Measurements from ENCODE around the gene EIF1AX. TPM values are rescaled to one million over a fixed set of nuclear protein-coding genes. Genes with fewer than 3 reads are reported as not detected.

Gene EIF1AX
- total and polyA plus RNA-seq, 9 of the 15 experiments (the other 6 are each of a cell fraction or from before 2014, with no cell fraction given) = 54.2 to 178 (median 73.5) TPM

- H3K4me1 ChIP-seq (replicated peaks in 1 of 2; ENCODE audit: control insufficient read depth in 2 of 2, insufficient read depth in 2 of 2, low read length in 2 of 2) = no peaks in the 10 kb centered on the region
- H2AFZ ChIP-seq (ENCODE audit: low read depth, low read length) = no peak overlapping the region
- in situ Hi-C loops (cut with MboI) = no loop called here
- no peaks in the 10 kb centered on the region for H3K9me1 ChIP-seq (ENCODE audit: control insufficient read depth, insufficient read depth, low read length)
- no peaks in the 10 kb centered on the region for H3K79me2 ChIP-seq (ENCODE audit: control insufficient read depth, insufficient read depth, low read length)
- H3K9ac ChIP-seq (ENCODE audit: insufficient read depth in 1 of 2, low read depth in 2 of 2, low read length in 2 of 2) = no peak overlapping the region
- H3K27me3 ChIP-seq (ENCODE audit: control insufficient read depth in 2 of 2, insufficient read depth in 2 of 2, low read length in 2 of 2) = no peaks in the 10 kb centered on the region
- intact Hi-C loops (cut with micrococcal nuclease) = no loop called here
- no peak overlapping the region for H3K4me2 ChIP-seq (ENCODE audit: insufficient read depth, low read length)
- H3K36me3 ChIP-seq (ENCODE audit: control insufficient read depth, insufficient read depth, low read length) = peaks cover 54% of the 10 kb centered on the region; the same call in 2 of the 3 replicates
- ATAC-seq (no peak), FAIRE-seq (no peak), DNase-seq (ENCODE audit: extremely low read depth in 1 of 4, low spot score in 3 of 4) (no peak)
- CTCF ChIA-PET (ENCODE audit: low intra/inter-chr PET ratio) = no interaction called here
- H3K4me3 ChIP-seq = no peak overlapping the region
- BruUV-seq (replicated peaks) = no TSS peak
- TF ChIP-seq HMGXB4 (CRISPR knock-in tag; IDR thresholded peaks at IDR 0.05) (no peak), KLF6 (CRISPR knock-in tag; IDR thresholded peaks at IDR 0.05; ENCODE audit: borderline replicate concordance) (no peak), PURB (CRISPR knock-in tag; IDR thresholded peaks at IDR 0.05; ENCODE audit: low read depth) (no peak), PHF8 (IDR thresholded peaks at IDR 0.05; ENCODE audit: borderline replicate concordance, low read length) (no peak), ETS1 (conservative IDR thresholded peaks at IDR 0.05; ENCODE audit: control insufficient read depth, low read depth, low read length) (no peak), TCF3 (CRISPR knock-in tag; IDR thresholded peaks at IDR 0.05) (no peak), BCOR (IDR thresholded peaks at IDR 0.05) (no peak), ETV5 (CRISPR knock-in tag; IDR thresholded peaks at IDR 0.05; ENCODE audit: low read depth) (no peak), RHOXF2B (CRISPR knock-in tag; conservative IDR thresholded peaks at IDR 0.05) (no peak), ARHGAP35 (IDR thresholded peaks at IDR 0.05; ENCODE audit: partially characterized antibody) (no peak), HCFC1 (IDR thresholded peaks at IDR 0.05; ENCODE audit: low read depth, low read length) (no peak), U2AF2 (optimal IDR thresholded peaks at IDR 0.05; ENCODE audit: low read depth, low read length) (no peak), SMAD1 (IDR thresholded peaks at IDR 0.05; ENCODE audit: low read depth, low read length, partially characterized antibody) (no peak), CLOCK (CRISPR knock-in tag; IDR thresholded peaks at IDR 0.05; ENCODE audit: borderline replicate concordance) (no peak), MAFG (tag; conservative IDR thresholded peaks at IDR 0.05) (no peak), CREB5 (CRISPR knock-in tag; IDR thresholded peaks at IDR 0.05) (no peak)
- H3K27ac ChIP-seq (ENCODE audit: extremely low read depth, low read depth, low read length) = no peak overlapping the region
- no peaks in the 10 kb centered on the region for H3K9me3 ChIP-seq (replicated peaks; ENCODE audit: control insufficient read depth, insufficient read depth, low read depth, low read length)
- POLR2A ChIA-PET = interaction anchor here (1.2 kb wide), 1 partner anchor 11 kb away, joined by 3 read pairs; no protein-coding TSS in a partner anchor
- H4K20me1 ChIP-seq (replicated peaks; ENCODE audit: control insufficient read depth, insufficient read depth, low read length) = no peaks in the 10 kb centered on the region
These were observed 35.5 kb upstream of the EIF1AX start for GRCh38 chrX:20177093-20177492.
